PC-9 (cell line): ENCODE measurements around the gene ESPN. TPM values are rescaled to one million over a fixed set of nuclear protein-coding genes. Genes with fewer than 3 reads are reported as not detected.

ENCODE experiments used
- BruUV-seq: library from RNA; stranded (reverse); fragments of 400-500 nt; replicated peaks from 2 replicates; lab custom pipeline; 2021; lab: Mats Ljungman, UMichigan
- CTCF ChIA-PET: fragments of 300-600 bp; sonication (Branson Sonifier 250); formaldehyde crosslinking; loops from one replicate; lab custom pipeline; 2022; ENCODE audit warnings: antibody characterized with exemption; lab: Charles Lee
- POLR2A ChIA-PET: fragments of 300-600 bp; sonication (Branson Sonifier 250); formaldehyde crosslinking; loops from one replicate; lab custom pipeline; 2022; ENCODE audit warnings: antibody characterized with exemption; ENCODE audit not compliant: unreplicated experiment; lab: Charles Lee
- DNase-seq, 2 experiments: peaks; one replicate each; pipeline versions ENCODE4 v3.0.0 to v3.0.0-alpha.2; 2015 to 2022; ENCODE audit warnings: mixed read lengths in 1 of 2
- H2AFZ ChIP-seq: fragments of 200-600 bp; sonication (generic); 2 replicates; pipeline ENCODE4 v1.8.1; 2017; ENCODE audit warnings: antibody characterized with exemption
- H3F3A ChIP-seq: fragments of 200-600 bp; sonication (generic); 2 replicates; pipeline ENCODE4 v1.8.1; 2017; ENCODE audit warnings: antibody characterized with exemption, mild to moderate bottlenecking, low read depth; ENCODE audit not compliant: insufficient read depth
- H3K27ac ChIP-seq: fragments of 200-600 bp; sonication (generic); 2 replicates; pipeline ENCODE4 v1.6.1; 2016; ENCODE audit warnings: mixed run types
- H3K27me3 ChIP-seq: fragments of 200-600 bp; sonication (generic); 2 replicates; pipeline ENCODE4 v1.6.1; 2016; ENCODE audit warnings: low read depth, mixed run types; ENCODE audit not compliant: insufficient read depth
- H3K36me3 ChIP-seq: fragments of 200-600 bp; sonication (generic); 2 replicates; pipeline ENCODE4 v1.6.1; 2016; ENCODE audit warnings: low read depth, mixed run types
- H3K4me1 ChIP-seq: fragments of 200-600 bp; sonication (generic); replicated peaks from 2 replicates; pipeline ENCODE4 v1.6.1; 2016; ENCODE audit warnings: mixed run types; ENCODE audit not compliant: insufficient read depth
- H3K4me2 ChIP-seq: fragments of 200-600 bp; sonication (generic); 2 replicates; pipeline ENCODE4 v1.6.1; 2017; ENCODE audit warnings: mixed run types
- H3K4me3 ChIP-seq: fragments of 200-600 bp; sonication (generic); 2 replicates; pipeline ENCODE4 v1.6.1; 2016; ENCODE audit warnings: mixed run types
- H3K79me2 ChIP-seq: fragments of 200-600 bp; sonication (generic); 2 replicates; pipeline ENCODE4 v1.6.1; 2017; ENCODE audit warnings: low read depth, mixed run types
- H3K9me2 ChIP-seq: fragments of 200-600 bp; sonication (generic); 2 replicates; pipeline ENCODE4 v1.8.1; 2017; ENCODE audit warnings: mild to moderate bottlenecking; ENCODE audit not compliant: insufficient read depth
- H3K9me3 ChIP-seq: fragments of 200-600 bp; sonication (generic); 2 replicates; pipeline ENCODE4 v1.8.1; 2016; ENCODE audit warnings: low read depth; ENCODE audit not compliant: insufficient read depth
- H4K20me1 ChIP-seq: fragments of 200-600 bp; sonication (generic); 2 replicates; pipeline ENCODE4 v1.8.1; 2017; ENCODE audit not compliant: insufficient read depth
- EZH2 ChIP-seq: fragments of 200-600 bp; sonication (generic); IDR thresholded peaks from 2 replicates; pipeline ENCODE4 v1.8.0; 2017; ENCODE audit warnings: antibody characterized with exemption, low read depth
- intact Hi-C: fragments of 100-400 bp; cut with micrococcal nuclease; formaldehyde crosslinking; loops from one replicate; pipeline ENCODE4 v1.10.0; 2022; ENCODE audit not compliant: unreplicated experiment
- total RNA-seq: library from RNA; stranded (reverse); gene quantifications from 2 replicates; pipeline ENCODE4 v1.2.3, GENCODE V29; 2021
- TF ChIP-seq, protein P1 (sequence below): fragments of 200-600 bp; sonication (generic); conservative IDR thresholded peaks from 2 replicates; pipeline ENCODE4 v1.6.1; 2017; ENCODE audit warnings: mixed run types, antibody characterized with exemption, mild to moderate bottlenecking, moderate library complexity

ESPN gene
- total RNA-seq, 1 experiment from 2014 or later = 18.6 TPM

DNA sequence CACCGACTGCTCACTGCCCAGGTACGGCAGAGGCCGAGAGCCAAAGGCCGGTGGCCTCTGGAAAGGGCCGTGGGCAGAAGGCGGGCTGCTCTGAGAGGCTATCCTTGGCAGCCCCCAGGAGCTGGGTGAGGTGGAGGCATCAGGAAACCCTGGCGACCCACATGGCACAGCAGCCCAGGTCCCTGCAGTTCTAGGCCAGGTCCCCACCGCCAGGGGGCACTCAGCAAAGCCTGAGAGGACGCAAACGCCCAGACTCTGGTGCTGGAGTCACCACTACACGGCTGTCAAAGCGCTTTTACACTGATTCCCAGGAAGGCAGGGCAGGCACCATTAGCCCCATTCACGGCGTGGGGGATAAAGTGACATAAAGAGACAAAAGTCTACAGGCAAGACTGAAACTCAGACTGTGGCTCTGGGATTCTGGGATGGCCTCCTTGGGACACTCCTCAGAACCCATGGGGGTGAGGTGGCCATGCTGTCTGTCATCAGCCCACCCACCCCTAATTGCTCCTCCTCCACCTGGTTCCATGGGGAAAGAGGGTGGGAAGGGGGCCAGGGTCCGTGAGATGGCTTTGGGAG is 61.9 kb downstream of the ESPN start:
- Histone ChIP-seq H2AFZ (no peak overlapping the region), H3K27ac (no peak overlapping the region)

DNA sequence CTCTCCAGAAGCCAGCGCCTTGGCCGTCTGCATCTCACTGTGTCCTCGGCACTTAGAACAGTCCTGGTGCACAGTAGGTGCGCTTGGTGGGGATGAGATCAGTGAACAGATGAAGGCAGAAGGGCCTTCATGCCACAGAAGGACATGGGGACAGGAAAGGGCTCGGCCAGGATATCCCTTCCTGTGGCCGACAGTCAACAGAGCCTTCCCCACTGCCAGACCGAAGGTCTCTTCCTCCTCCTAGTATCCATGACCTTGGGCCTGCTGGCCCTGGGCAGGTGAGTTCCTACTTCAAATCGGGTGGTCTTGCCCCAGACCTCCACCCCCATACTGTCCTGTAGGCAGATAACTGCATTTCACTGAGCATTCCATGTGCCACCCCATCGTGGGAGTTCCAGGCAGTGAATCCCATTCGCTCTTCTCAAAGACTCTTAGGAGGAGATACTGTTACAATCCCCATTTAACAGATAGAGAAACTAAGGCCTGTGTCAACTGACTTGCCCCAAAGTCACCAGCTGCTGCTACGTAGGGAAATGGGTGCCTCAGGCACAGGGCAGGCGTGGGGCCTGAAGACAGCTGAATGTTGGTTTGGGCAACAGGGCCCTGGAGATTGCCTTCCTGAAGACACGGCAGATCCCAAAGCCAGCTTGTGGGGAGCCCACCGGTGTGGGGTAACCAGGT is 63.4 kb downstream of the ESPN start:
- Histone ChIP-seq H4K20me1 (no peaks in the 10 kb centered on the region), H3K9me3 (no peaks in the 10 kb centered on the region), H3K9me2 (no peaks in the 10 kb centered on the region), H3K27me3 (no peaks in the 10 kb centered on the region), H2AFZ (no peak overlapping the region), H3F3A (peaks cover 12% of the 10 kb centered on the region; the same call in 1 of the 2 replicates), H3K4me3 (no peak overlapping the region), H3K79me2 (no peaks in the 10 kb centered on the region), H3K36me3 (no peaks in the 10 kb centered on the region), H3K27ac (no peak overlapping the region), H3K4me1 (peaks cover 19% of the 10 kb centered on the region), H3K4me2 (no peak overlapping the region)
- ChIA-PET POLR2A (interaction anchor here (0.7 kb wide), 1 partner anchor 1633 kb away, joined by 3 read pairs; no protein-coding TSS in a partner anchor), CTCF (interaction anchor here (0.6 to 1.0 kb wide), 3 partner anchors 25 to 92 kb away, joined by 3 to 8 read pairs (median 3); partner anchors contain the start of gene ZBTB48)
- DNase-seq = no peak
- no TSS peak for BruUV-seq
- TF ChIP-seq, protein P1, sequence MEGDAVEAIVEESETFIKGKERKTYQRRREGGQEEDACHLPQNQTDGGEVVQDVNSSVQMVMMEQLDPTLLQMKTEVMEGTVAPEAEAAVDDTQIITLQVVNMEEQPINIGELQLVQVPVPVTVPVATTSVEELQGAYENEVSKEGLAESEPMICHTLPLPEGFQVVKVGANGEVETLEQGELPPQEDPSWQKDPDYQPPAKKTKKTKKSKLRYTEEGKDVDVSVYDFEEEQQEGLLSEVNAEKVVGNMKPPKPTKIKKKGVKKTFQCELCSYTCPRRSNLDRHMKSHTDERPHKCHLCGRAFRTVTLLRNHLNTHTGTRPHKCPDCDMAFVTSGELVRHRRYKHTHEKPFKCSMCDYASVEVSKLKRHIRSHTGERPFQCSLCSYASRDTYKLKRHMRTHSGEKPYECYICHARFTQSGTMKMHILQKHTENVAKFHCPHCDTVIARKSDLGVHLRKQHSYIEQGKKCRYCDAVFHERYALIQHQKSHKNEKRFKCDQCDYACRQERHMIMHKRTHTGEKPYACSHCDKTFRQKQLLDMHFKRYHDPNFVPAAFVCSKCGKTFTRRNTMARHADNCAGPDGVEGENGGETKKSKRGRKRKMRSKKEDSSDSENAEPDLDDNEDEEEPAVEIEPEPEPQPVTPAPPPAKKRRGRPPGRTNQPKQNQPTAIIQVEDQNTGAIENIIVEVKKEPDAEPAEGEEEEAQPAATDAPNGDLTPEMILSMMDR = no peak
- TF ChIP-seq EZH2 = no peak
- intact Hi-C loops = loop anchor here (2.0 to 5.0 kb wide), 2 partner anchors 25 to 241 kb away; no protein-coding TSS in a partner anchor

More for the DNA sequence above, 61.9 kb downstream of the ESPN start:
- ChIA-PET POLR2A (no interaction called here), CTCF (interaction anchor here (0.6 to 0.8 kb wide), 4 partner anchors 37 to 221 kb away, joined by 3 to 6 read pairs (median 3); no protein-coding TSS in a partner anchor)
- Histone ChIP-seq H3K4me2 (no peak overlapping the region), H3K4me3 (no peak overlapping the region), H3F3A (no peaks in the 10 kb centered on the region; the same call in 1 of the 2 replicates), H4K20me1 (no peaks in the 10 kb centered on the region), H3K9me3 (no peaks in the 10 kb centered on the region), H3K4me1 (peaks cover 8% of the 10 kb centered on the region; the same call in 1 of the 2 replicates), H3K27me3 (no peaks in the 10 kb centered on the region), H3K9me2 (no peaks in the 10 kb centered on the region), H3K79me2 (no peaks in the 10 kb centered on the region), H3K36me3 (no peaks in the 10 kb centered on the region)
- intact Hi-C loops = loop anchor here (5.0 kb wide), 1 partner anchor 239 kb away; no protein-coding TSS in a partner anchor
- TF ChIP-seq, protein P1 = peak; percentile 70
- TF ChIP-seq EZH2 = no peak
- DNase-seq = peak; percentile 42 to 56
- no TSS peak for BruUV-seq

DNA sequence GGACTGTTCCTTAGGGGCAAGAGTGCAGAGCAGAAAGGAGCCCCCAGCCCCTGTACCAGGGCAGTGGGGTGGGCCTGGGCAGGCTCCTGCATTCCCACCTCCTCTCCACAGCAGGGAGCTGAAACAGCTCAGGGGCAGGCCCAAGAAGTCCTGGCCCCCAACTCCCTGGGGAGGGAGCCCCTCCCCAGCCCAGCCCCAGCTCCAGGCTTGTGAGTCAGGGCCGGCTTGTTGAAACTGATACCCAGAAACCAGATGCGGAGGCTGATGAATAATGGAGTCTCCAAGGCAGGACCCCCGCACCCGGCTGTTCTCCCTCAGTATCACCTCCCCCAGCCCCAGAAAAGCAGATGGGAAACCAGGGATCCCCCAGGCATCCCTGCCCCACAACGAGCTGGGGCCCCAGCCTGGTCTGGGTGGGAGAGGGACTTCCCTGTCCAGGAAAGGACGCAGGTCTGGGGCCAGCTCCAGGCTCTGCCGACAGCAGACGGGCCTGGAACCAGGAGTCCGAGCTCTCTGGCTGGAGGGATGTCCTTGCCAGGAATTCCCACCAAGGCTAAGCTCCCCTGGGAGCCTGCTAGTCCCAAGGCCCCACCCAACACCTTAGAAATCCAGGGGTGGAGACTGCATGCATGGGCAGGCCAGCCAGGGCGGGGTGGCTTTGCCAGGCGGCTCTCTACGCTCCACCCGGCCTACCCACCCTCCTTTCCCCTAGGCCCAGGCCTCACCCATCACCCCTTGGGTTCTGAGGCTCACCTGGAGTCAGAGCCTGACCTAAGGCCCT is 64.2 kb downstream of the ESPN start:
- no peaks in the 10 kb centered on the region for H4K20me1 ChIP-seq
- H3K4me2 ChIP-seq = peak overlapping the region; percentile 98
- ChIA-PET CTCF (interaction anchor here (0.6 to 1.4 kb wide), 7 partner anchors 24 to 242 kb away, joined by 3 to 8 read pairs (median 3); partner anchors contain the start of genes HES2 and ZBTB48), POLR2A (interaction anchor here (0.6 to 0.7 kb wide), 2 partner anchors 50 to 1633 kb away, joined by 3 read pairs; no protein-coding TSS in a partner anchor)
- peaks cover 12% of the 10 kb centered on the region; the same call in 1 of the 2 replicates for H3F3A ChIP-seq
- H3K4me1 ChIP-seq = peaks cover 19% of the 10 kb centered on the region
- H3K27me3 ChIP-seq = no peaks in the 10 kb centered on the region
- H3K79me2 ChIP-seq = no peaks in the 10 kb centered on the region
- H2AFZ ChIP-seq = no peak overlapping the region
- TF ChIP-seq EZH2 = no peak
- TF ChIP-seq, protein P1 = no peak
- peak overlapping the region; percentile 89; the same call in 1 of the 2 replicates for H3K4me3 ChIP-seq
- H3K9me2 ChIP-seq = no peaks in the 10 kb centered on the region
- H3K9me3 ChIP-seq = no peaks in the 10 kb centered on the region
- H3K36me3 ChIP-seq = no peaks in the 10 kb centered on the region
- BruUV-seq = no TSS peak
- peak in 1 of 2 experiments; percentile 73 for DNase-seq
- intact Hi-C loops = loop anchor here (2.0 to 5.0 kb wide), 2 partner anchors 24 to 241 kb away; no protein-coding TSS in a partner anchor
- H3K27ac ChIP-seq = no peak overlapping the region
